LNCaP clone FGC (cell line): Measurements from ENCODE around the gene SCFD2.

Experiments
- DNase-seq: peaks from one replicate; pipeline ENCODE4 v3.0.0-alpha.2; 2011; ENCODE audit warnings: low read depth
- H3K4me3 ChIP-seq: 2 replicates; pipeline ENCODE4 v1.5.1; 2011; ENCODE audit warnings: mild to moderate bottlenecking, low read depth, low read length, control low read depth
- TF ChIP-seq, protein P1 (sequence below): IDR thresholded peaks from 2 replicates; pipeline ENCODE4 v1.5.1; 2012; ENCODE audit warnings: mild to moderate bottlenecking; ENCODE audit not compliant: control insufficient read depth, insufficient read depth; ENCODE audit errors: extremely low read depth

Gene SCFD2

DNA sequence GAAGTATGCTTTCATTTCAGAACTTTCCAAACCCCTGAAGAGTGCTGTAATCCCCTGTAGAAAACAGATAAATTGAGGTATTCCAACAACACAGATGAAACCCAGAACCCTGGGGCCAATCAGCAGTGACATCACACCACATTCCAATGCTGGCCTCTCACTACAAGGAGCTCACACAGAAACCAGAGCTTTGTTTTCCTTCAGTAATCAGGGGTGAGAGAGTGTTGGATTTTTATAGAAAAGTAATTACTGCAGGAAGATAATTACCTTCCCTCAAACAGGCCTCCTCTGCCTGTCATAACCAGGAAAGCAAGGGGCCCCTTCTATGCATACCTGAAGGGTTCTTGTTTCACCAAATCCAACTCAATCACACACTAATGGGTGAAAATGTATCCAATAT lies 246.2 kb downstream of the SCFD2 start:
- no peak overlapping the region for H3K4me3 ChIP-seq
- DNase-seq: no peak
- TF ChIP-seq, protein P1, sequence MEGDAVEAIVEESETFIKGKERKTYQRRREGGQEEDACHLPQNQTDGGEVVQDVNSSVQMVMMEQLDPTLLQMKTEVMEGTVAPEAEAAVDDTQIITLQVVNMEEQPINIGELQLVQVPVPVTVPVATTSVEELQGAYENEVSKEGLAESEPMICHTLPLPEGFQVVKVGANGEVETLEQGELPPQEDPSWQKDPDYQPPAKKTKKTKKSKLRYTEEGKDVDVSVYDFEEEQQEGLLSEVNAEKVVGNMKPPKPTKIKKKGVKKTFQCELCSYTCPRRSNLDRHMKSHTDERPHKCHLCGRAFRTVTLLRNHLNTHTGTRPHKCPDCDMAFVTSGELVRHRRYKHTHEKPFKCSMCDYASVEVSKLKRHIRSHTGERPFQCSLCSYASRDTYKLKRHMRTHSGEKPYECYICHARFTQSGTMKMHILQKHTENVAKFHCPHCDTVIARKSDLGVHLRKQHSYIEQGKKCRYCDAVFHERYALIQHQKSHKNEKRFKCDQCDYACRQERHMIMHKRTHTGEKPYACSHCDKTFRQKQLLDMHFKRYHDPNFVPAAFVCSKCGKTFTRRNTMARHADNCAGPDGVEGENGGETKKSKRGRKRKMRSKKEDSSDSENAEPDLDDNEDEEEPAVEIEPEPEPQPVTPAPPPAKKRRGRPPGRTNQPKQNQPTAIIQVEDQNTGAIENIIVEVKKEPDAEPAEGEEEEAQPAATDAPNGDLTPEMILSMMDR: no peak

DNA sequence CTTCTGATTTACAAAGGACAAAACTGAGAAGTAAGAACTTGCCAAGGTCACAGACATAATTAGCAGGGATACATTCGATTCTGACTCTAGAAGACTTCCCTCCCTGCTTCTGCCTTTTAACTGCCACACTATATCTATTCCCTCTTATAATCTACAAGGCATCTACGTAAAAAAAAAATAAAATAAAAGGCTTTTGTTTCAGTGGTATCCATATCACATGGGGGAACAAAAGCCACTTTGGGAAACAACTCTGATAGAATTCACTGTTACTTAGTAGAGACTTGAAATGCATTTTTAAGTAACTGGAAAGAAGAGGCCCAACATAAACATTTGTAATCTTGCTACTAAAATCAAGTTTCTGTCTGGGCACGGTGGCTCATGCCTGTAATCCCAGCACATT lies 247.2 kb downstream of the SCFD2 start:
- no peak for DNase-seq
- TF ChIP-seq, protein P1: no peak
- H3K4me3 ChIP-seq: no peak overlapping the region

DNA sequence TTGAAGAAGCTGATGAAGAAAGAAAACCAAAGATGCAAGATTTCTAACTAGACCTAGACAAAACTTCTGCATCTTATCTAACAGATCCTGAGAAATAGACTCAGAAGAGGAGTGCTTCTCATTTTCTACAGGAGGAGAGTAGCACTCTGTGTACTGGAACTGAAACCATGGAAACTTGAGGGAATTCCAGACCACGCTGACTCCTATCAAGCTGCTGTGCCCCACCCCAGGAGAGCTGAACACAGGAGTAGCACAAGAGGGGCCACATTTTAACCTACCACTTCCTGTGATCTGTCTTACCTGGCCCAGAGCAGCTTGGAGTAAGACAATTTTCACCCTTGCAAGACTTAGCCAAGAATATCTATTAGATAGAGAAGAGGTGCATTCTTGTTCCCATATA lies 248.9 kb downstream of the SCFD2 start:
- H3K4me3 ChIP-seq: no peak overlapping the region
- no peak for DNase-seq
- TF ChIP-seq, protein P1: no peak

DNA sequence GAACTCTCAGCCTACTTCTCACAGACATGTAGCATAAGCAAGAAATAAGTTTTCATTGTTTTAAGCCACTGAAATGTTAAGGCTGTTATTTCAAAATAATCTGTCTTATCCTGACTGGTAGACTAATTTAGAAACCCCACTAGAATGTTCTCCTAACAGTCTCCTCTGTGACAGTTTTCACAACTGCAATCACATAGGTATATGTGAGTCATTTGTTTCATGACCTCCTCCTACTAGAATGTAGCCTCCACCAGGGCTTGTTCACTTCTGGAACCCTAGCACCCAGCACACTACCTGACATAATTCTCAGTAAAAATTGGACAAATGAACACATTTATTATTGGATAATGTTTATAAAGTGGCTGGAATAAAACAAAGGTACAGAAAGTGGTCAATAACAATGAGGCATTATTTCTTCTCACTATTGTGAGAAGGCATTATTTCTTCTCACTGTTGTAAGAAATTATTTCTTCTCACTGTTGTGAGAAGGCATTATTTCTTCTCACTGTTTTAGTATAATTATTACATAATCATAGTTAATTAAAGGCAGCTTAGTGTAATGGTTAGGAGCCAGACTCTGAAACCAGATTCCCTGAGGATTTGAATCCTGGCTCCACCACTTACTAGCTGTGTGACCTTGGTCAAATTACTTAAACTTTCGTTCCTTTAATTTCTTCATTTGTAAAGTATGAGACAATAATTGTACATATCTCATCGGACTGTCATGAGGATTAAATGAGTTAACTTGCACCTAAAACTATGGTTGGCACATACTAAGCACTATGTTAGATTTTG lies 252.2 kb downstream of the SCFD2 start:
- no peak overlapping the region for H3K4me3 ChIP-seq
- TF ChIP-seq, protein P1: no peak
- no peak for DNase-seq

DNA sequence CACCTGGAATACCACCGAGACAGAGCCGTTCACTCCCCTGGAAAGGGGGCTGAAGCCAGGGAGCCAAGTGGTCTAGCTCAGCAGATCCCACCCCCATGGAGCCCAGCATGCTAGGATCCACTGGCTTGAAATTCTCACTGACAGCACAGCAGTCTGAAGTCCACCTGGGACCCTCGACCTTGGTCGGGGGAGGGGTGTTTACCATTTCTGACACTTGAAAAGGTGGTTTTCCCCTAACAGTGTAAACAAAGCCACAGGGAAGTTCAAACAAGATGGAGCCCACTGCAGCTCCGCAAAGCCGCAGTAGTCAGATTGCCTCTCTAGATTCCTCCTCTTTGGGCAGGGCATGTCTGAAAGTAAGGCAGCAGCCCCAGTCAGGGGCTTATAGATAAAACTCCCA lies 260.5 kb downstream of the SCFD2 start:
- DNase-seq: no peak
- TF ChIP-seq, protein P1: no peak
- H3K4me3 ChIP-seq: no peak overlapping the region

DNA sequence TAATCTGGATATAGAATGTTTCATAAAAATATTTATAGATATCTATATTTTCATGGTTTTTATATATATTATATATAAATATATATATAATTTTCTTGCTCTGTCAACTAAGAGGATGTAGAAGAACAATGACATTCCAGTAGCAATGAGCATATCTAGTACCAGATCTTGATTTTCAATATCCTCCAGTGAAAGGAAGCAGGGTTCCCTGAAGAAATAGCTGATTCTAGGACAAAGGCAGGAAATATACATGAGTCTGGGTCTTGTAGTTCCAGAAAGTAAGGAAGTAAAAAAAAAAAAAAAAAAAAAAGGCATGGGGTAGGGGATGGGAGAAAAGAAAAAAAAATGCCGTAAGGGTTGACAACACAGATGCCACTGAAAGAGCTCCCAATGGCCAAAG lies 262.4 kb downstream of the SCFD2 start:
- no peak overlapping the region for H3K4me3 ChIP-seq
- TF ChIP-seq, protein P1: no peak
- no peak for DNase-seq

DNA sequence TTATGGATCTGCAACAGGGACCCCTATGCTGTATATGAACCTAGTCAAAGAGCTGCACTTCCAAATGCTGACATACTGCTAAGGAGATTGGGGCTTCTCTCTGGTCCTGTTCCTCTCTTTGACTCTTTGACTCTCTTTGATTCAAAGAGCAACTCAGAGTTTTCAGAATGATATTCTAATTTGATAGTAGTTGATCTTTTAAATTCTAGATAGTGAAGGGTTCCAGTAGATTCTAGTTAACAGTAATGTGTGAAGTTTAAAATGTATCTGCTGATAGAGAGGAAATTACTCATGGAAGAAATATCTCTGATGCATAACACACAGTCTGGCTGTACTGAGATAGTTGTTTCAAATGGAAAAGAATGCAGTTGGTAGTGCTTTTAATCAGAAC lies 264.7 kb downstream of the SCFD2 start:
- no peak overlapping the region for H3K4me3 ChIP-seq
- DNase-seq: no peak
- TF ChIP-seq, protein P1: no peak
